B cell (primary cell): ENCODE measurements around the gene OR7A5. TPM values are rescaled to one million over a fixed set of nuclear protein-coding genes. Genes with fewer than 3 reads are reported as not detected.

ENCODE experiments used
- ATAC-seq: fragments of 200-7000 bp; cut with Tn5 transposase; one replicate; pipeline ENCODE4 v1.10.0; 2021; ENCODE audit warnings: low read depth, mild to moderate bottlenecking, moderate number of reproducible peaks, moderate library complexity
- CTCF ChIA-PET: fragments of 350-600 bp; sonication (Branson Sonifier 250); formaldehyde crosslinking; loops from one replicate; lab custom pipeline; 2021; ENCODE audit warnings: antibody characterized with exemption, inconsistent platforms; lab: Charles Lee
- POLR2A ChIA-PET: fragments of 350-600 bp; sonication (Branson Sonifier 250); formaldehyde crosslinking; loops from one replicate; lab custom pipeline; 2021; ENCODE audit warnings: antibody characterized with exemption; lab: Charles Lee
- DNase-seq: peaks from one replicate; pipeline ENCODE4 v3.0.0; 2013
- H2AFZ ChIP-seq: 2 replicates; pipeline ENCODE4 v1.6.1; 2012; ENCODE audit warnings: mild to moderate bottlenecking, low read depth, low read length; ENCODE audit not compliant: insufficient read depth, poor library complexity, severe bottlenecking
- H3K27ac ChIP-seq, 2 donors: 1 replicate in 1 of 2; 2 replicates in 1 of 2; pipeline ENCODE4 v1.5.1; 2012 to 2013; ENCODE audit warnings: low read length in 2 of 2, mild to moderate bottlenecking in 2 of 2, moderate library complexity in 1 of 2
- H3K27me3 ChIP-seq, 4 experiments: fragments of 200-600 bp in 1 of 4; sonication (generic) in 1 of 4; replicated peaks in 1 of 4; 1 replicate in 2 of 4; 2 replicates in 2 of 4; pipeline versions ENCODE4 v1.6.1 to v1.7.0; 2013 to 2016; ENCODE audit warnings: low read length in 3 of 4, mild to moderate bottlenecking in 2 of 4, mixed read lengths in 1 of 4, moderate library complexity in 1 of 4; ENCODE audit not compliant: insufficient read depth in 4 of 4, control insufficient read depth in 3 of 4; ENCODE audit errors: control extremely low read depth in 1 of 4
- H3K36me3 ChIP-seq, 2 experiments: replicated peaks in 1 of 2; 1 replicate in 1 of 2; 2 replicates in 1 of 2; pipeline versions ENCODE4 v1.6.1 to v1.7.1; 2013; ENCODE audit warnings: low read length in 1 of 2; ENCODE audit not compliant: insufficient read depth in 2 of 2, control insufficient read depth in 1 of 2; ENCODE audit errors: control extremely low read depth in 1 of 2, extremely low read depth in 1 of 2
- H3K4me1 ChIP-seq, 2 donors: fragments of 200-600 bp in 1 of 2; sonication (generic) in 1 of 2; 1 replicate in 1 of 2; 2 replicates in 1 of 2; pipeline versions ENCODE4 v1.5.1 to v1.6.1; 2013 to 2017; ENCODE audit warnings: low read length in 2 of 2; ENCODE audit not compliant: control insufficient read depth in 2 of 2, insufficient read depth in 2 of 2
- H3K4me2 ChIP-seq: replicated peaks from 2 replicates; pipeline ENCODE3; 2012; ENCODE audit warnings: mild to moderate bottlenecking, low read depth, low read length; ENCODE audit not compliant: poor library complexity, severe bottlenecking
- H3K4me3 ChIP-seq, 5 experiments: fragments of 200-600 bp in 1 of 5; sonication (generic) in 1 of 5; 1 replicate in 3 of 5; 2 replicates in 2 of 5; pipeline versions ENCODE4 v1.5.1 to v1.7.0; 2011 to 2016; ENCODE audit warnings: low read length in 4 of 5, mild to moderate bottlenecking in 4 of 5, low read depth in 2 of 5, control low read depth in 1 of 5, moderate library complexity in 1 of 5; ENCODE audit not compliant: insufficient read depth in 1 of 5; ENCODE audit errors: control extremely low read depth in 1 of 5, extremely low read depth in 1 of 5
- H3K79me2 ChIP-seq: fragments of 200-600 bp; sonication (generic); one replicate; pipeline ENCODE4 v1.6.0; 2016; ENCODE audit warnings: low read length; ENCODE audit not compliant: control insufficient read depth, insufficient read depth
- H3K9ac ChIP-seq: fragments of 200-600 bp; sonication (generic); 2 replicates; pipeline ENCODE4 v1.6.1; 2017; ENCODE audit warnings: mild to moderate bottlenecking, low read length, moderate library complexity
- H3K9me3 ChIP-seq, 3 donors: one replicate each; pipeline versions ENCODE4 v1.6.1 to v1.7.1; 2013; ENCODE audit warnings: low read length in 2 of 3; ENCODE audit not compliant: control insufficient read depth in 2 of 3, insufficient read depth in 1 of 3; ENCODE audit errors: control extremely low read depth in 1 of 3
- H4K20me1 ChIP-seq: 2 replicates; pipeline ENCODE4 v1.6.0; 2012; ENCODE audit warnings: mild to moderate bottlenecking, low read length; ENCODE audit not compliant: insufficient read depth, control insufficient read depth, poor library complexity, severe bottlenecking
- H3K27ac Mint-ChIP-seq: one replicate; pipeline ENCODE4 v1.8.0; 2021; ENCODE audit warnings: mixed read lengths
- H3K27me3 Mint-ChIP-seq: one replicate; pipeline ENCODE4 v1.8.0; 2021; ENCODE audit warnings: mixed read lengths
- H3K4me1 Mint-ChIP-seq: one replicate; pipeline ENCODE4 v1.8.0; 2021; ENCODE audit warnings: mixed read lengths
- H3K4me3 Mint-ChIP-seq: one replicate; pipeline ENCODE4 v1.8.0; 2021; ENCODE audit warnings: mixed read lengths
- H3K9me3 Mint-ChIP-seq: one replicate; pipeline ENCODE4 v1.8.0; 2022; ENCODE audit warnings: mixed read lengths; ENCODE audit not compliant: insufficient read depth
- CTCF ChIP-seq: fragments of 200-600 bp; IDR thresholded peaks from one replicate; pipeline ENCODE4 v1.8.0; 2022; ENCODE audit warnings: antibody characterized with exemption, mild to moderate bottlenecking
- EZH2 ChIP-seq: IDR thresholded peaks from 2 replicates; pipeline ENCODE4 v1.6.1; 2012; ENCODE audit warnings: borderline replicate concordance, low read depth, mild to moderate bottlenecking, moderate library complexity, low read length; ENCODE audit not compliant: insufficient read depth, poor library complexity, severe bottlenecking
- WGBS: methylation state at CpG from one replicate; pipeline ENCODE4 v1.1.5; 2013; ENCODE audit warnings: missing lambda C conversion rate; ENCODE audit not compliant: insufficient coverage; 5-methylcytosine and 5-hydroxymethylcytosine counted together
- intact Hi-C: fragments of 100-400 bp; cut with micrococcal nuclease; formaldehyde crosslinking; loops from one replicate; pipeline ENCODE4 v1.10.0; 2022
- polyA minus RNA-seq: library from RNA; depleted of rRNA, polyadenylated mRNA; stranded (reverse); fragments of >200 nt; gene quantifications from 2 replicates; pipeline ENCODE4 v1.2.3, GENCODE V29; 2012
- polyA plus RNA-seq: library from polyadenylated mRNA; depleted of rRNA; stranded (reverse); fragments of >200 nt; gene quantifications from 2 replicates; pipeline ENCODE4 v1.2.3, GENCODE V29; 2012
- total RNA-seq, 2 donors: library from RNA; stranded (reverse); fragments of 120-200 nt in 1 of 2; gene quantifications; 1 replicate in 1 of 2; 2 replicates in 1 of 2; pipeline versions ENCODE4 v1.2.3 to v1.2.4, GENCODE V29; 2013 to 2022

The OR7A5 gene
- total RNA-seq (not detected in 2 replicates), polyA plus RNA-seq (not detected in 2 replicates), polyA minus RNA-seq (not detected in 2 replicates)
- not detected for total RNA-seq (2013)

- intact Hi-C loops, result no loop called here
- no peak within 1 kb of the TSS for H2AFZ ChIP-seq
- no peaks in the 10 kb centered on the region for H3K9me3 ChIP-seq
- no CpG with 5 or more reads among the region's 1 CpG for WGBS
- no peak within 1 kb of the TSS for H3K4me3 ChIP-seq
- DNase-seq, result no peak
- ChIA-PET POLR2A (no interaction called here), CTCF (no interaction called here)
- no peaks in the 10 kb centered on the region for H3K27me3 ChIP-seq
- TF ChIP-seq EZH2 (no peak), CTCF (no peak)
- no peak for ATAC-seq
- H4K20me1 ChIP-seq, result no peaks in the 10 kb centered on the region
- H3K9ac ChIP-seq, result no peak within 1 kb of the TSS
- Mint-ChIP-seq H3K27ac (no peak within 1 kb of the TSS), H3K4me3 (no peak within 1 kb of the TSS), H3K27me3 (no peaks in the 10 kb centered on the region), H3K4me1 (peaks cover 8% of the 10 kb centered on the region), H3K9me3 (no peaks in the 10 kb centered on the region)
- H3K79me2 ChIP-seq, result no peaks in the 10 kb centered on the region
- no peaks in the 10 kb centered on the region for H3K36me3 ChIP-seq
- no peak within 1 kb of the TSS for H3K4me2 ChIP-seq
- no peaks in the 10 kb centered on the region for H3K4me1 ChIP-seq
- no peak within 1 kb of the TSS for H3K27ac ChIP-seq
Observed at GRCh38 chr19:14835011-14835410, at the start of gene OR7A5, which contains the start of gene OR7C1. Gene OR7A5 (minus strand): TSS chr19:14835185. CDS start chr19:14828241, 6,944 bp downstream. Gene OR7C1 (minus strand): TSS chr19:14835185. CDS start chr19:14800136, 35,049 bp downstream.

- H3K27ac Mint-ChIP-seq, result no peak overlapping the region
- no peak overlapping the region for H2AFZ ChIP-seq
- no CpG with 5 or more reads among the region's 4 CpGs for WGBS
- H3K79me2 ChIP-seq, result no peaks in the 10 kb centered on the region
- H3K4me1 ChIP-seq, result no peaks in the 10 kb centered on the region
- peaks cover 43% of the 10 kb centered on the region for H3K27me3 Mint-ChIP-seq
- no peak overlapping the region for H3K4me3 ChIP-seq
- no peaks in the 10 kb centered on the region for H3K9me3 ChIP-seq
- no peaks in the 10 kb centered on the region for H3K36me3 ChIP-seq
- DNase-seq (peak; percentile 62), ATAC-seq (peak; percentile 36)
- no peak for TF ChIP-seq EZH2
- TF ChIP-seq CTCF, result peak; percentile 80
- no peaks in the 10 kb centered on the region for H3K9me3 Mint-ChIP-seq
- H3K4me1 Mint-ChIP-seq, result no peaks in the 10 kb centered on the region
- ChIA-PET POLR2A (no interaction called here), CTCF (interaction anchor here (0.9 kb wide), 1 partner anchor 220 kb away, joined by 3 read pairs; no protein-coding TSS in a partner anchor)
- H3K4me3 Mint-ChIP-seq, result no peak overlapping the region
- intact Hi-C loops, result loop anchor here (2.0 to 5.0 kb wide), 2 partner anchors 17 to 156 kb away; no protein-coding TSS in a partner anchor
- H3K27me3 ChIP-seq, result peaks cover 0 to 6% (median 0%) of the 10 kb centered on the region in 4 experiments
- H3K4me2 ChIP-seq, result no peak overlapping the region
- H4K20me1 ChIP-seq, result no peaks in the 10 kb centered on the region
- no peak overlapping the region for H3K9ac ChIP-seq
- H3K27ac ChIP-seq, result no peak overlapping the region
Observed at GRCh38 chr19:14871619-14872230, 36.7 kb upstream of the OR7A5 start.
